Right lung (tissue), 5 donors: ENCODE measurements around the gene CELF2. TPM values are rescaled to one million over a fixed set of nuclear protein-coding genes. Genes with fewer than 3 reads are reported as not detected.

ENCODE experiments used
- DNase-seq, 2 donors: peaks; one replicate each; pipeline ENCODE4 v3.0.0-alpha.2; 2013
- polyA plus RNA-seq, 5 donors: library from polyadenylated mRNA; unstranded; fragments of 120-200 nt; gene quantifications; one replicate each; pipeline versions ENCODE4 v1.2.1 to v1.2.3, GENCODE V29; 2013; ENCODE audit warnings: inconsistent platforms in 1 of 5, low replicate concordance in 1 of 5; ENCODE audit not compliant: insufficient read length in 5 of 5, insufficient read depth in 1 of 5

CELF2 gene
- polyA plus RNA-seq, 5 donors, result 40.6 to 73.4 (median 59.8) TPM

GRCh38 chr10:11295492-11295891 lies 277.8 kb downstream of the CELF2 start:
- DNase-seq, result no peak

- DNase-seq, result no peak
Measured at GRCh38 chr10:11297136-11297535, 279.5 kb downstream of the CELF2 start.

- no peak for DNase-seq
Measured at GRCh38 chr10:11298116-11298515, 280.4 kb downstream of the CELF2 start.

- DNase-seq, result no peak
Measured at GRCh38 chr10:11299125-11299524, 281.5 kb downstream of the CELF2 start.

- DNase-seq, result no peak
Measured at GRCh38 chr10:11300026-11300425, 282.4 kb downstream of the CELF2 start.

- no peak for DNase-seq
Measured at GRCh38 chr10:11300563-11300962, 282.9 kb downstream of the CELF2 start.

GRCh38 chr10:11301571-11302111 lies 284.0 kb downstream of the CELF2 start:
- DNase-seq, result no peak

- DNase-seq, result no peak
Measured at GRCh38 chr10:11302181-11302580, 284.5 kb downstream of the CELF2 start.

- DNase-seq, result no peak
Measured at GRCh38 chr10:11303361-11304170, 285.9 kb downstream of the CELF2 start.

GRCh38 chr10:11304906-11305585 lies 287.4 kb downstream of the CELF2 start:
- DNase-seq, result no peak

GRCh38 chr10:11305825-11306593 lies 288.3 kb downstream of the CELF2 start:
- no peak for DNase-seq

GRCh38 chr10:11307004-11307403 lies 289.3 kb downstream of the CELF2 start:
- DNase-seq, result no peak

GRCh38 chr10:11307937-11308336 lies 290.3 kb downstream of the CELF2 start:
- no peak for DNase-seq

GRCh38 chr10:11311027-11311426 lies 293.4 kb downstream of the CELF2 start:
- no peak for DNase-seq

GRCh38 chr10:11313463-11313862 lies 295.8 kb downstream of the CELF2 start:
- no peak for DNase-seq

GRCh38 chr10:11317936-11318670 lies 300.4 kb downstream of the CELF2 start:
- DNase-seq, result no peak

GRCh38 chr10:11318826-11319598 lies 301.3 kb downstream of the CELF2 start:
- no peak for DNase-seq

GRCh38 chr10:11319990-11320602 lies 302.4 kb downstream of the CELF2 start:
- no peak for DNase-seq

- no peak for DNase-seq
Measured at GRCh38 chr10:11320809-11321520, 303.3 kb downstream of the CELF2 start.

GRCh38 chr10:11322698-11323097 lies 305.0 kb downstream of the CELF2 start:
- DNase-seq, result no peak
